B cell (primary cell): ENCODE measurements around the gene BABAM2.

ENCODE experiments used
- EZH2 ChIP-seq: IDR thresholded peaks from 2 replicates; pipeline ENCODE4 v1.6.1; 2012; ENCODE audit warnings: borderline replicate concordance, low read depth, mild to moderate bottlenecking, moderate library complexity, low read length; ENCODE audit not compliant: insufficient read depth, poor library complexity, severe bottlenecking
- TF ChIP-seq, protein P1 (sequence below): fragments of 200-600 bp; IDR thresholded peaks from one replicate; pipeline ENCODE4 v1.8.0; 2022; ENCODE audit warnings: antibody characterized with exemption, mild to moderate bottlenecking

DNA sequence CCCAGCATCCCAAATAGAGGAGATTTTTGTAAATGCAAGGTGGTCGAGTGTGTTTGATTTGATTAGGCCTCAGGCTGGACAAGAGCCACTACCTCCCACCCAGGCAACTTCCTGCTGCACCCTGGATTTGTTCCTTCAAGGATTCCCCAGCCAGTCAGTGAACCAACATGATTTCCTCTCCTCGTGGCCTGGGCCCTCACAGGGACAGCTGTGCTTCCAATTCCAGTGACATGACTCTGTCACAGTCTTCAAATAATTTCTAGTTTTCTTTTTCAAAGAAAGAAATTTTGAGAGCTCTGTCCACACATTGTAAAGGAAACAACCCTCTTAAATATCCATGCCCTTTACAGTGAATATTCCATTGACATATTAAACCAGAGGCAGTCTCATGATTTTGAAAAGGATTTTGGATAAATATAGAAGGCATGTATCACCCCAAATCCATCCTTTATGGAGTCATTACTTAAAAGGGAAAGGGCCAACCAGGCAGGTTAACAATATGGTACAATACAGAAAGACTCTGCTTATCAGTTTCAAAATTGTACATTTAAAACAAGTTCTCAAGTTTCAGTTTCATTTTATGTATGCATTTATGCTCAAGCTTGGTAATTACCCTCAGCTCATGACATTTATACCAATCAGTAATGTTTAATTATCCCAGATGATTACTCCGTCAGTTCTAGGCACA is 380.8 kb downstream of the BABAM2 start:
- TF ChIP-seq, protein P1, sequence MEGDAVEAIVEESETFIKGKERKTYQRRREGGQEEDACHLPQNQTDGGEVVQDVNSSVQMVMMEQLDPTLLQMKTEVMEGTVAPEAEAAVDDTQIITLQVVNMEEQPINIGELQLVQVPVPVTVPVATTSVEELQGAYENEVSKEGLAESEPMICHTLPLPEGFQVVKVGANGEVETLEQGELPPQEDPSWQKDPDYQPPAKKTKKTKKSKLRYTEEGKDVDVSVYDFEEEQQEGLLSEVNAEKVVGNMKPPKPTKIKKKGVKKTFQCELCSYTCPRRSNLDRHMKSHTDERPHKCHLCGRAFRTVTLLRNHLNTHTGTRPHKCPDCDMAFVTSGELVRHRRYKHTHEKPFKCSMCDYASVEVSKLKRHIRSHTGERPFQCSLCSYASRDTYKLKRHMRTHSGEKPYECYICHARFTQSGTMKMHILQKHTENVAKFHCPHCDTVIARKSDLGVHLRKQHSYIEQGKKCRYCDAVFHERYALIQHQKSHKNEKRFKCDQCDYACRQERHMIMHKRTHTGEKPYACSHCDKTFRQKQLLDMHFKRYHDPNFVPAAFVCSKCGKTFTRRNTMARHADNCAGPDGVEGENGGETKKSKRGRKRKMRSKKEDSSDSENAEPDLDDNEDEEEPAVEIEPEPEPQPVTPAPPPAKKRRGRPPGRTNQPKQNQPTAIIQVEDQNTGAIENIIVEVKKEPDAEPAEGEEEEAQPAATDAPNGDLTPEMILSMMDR, result no peak
- no peak for TF ChIP-seq EZH2
